CD4-positive, CD25-positive, alpha-beta regulatory T cell (primary cell): ENCODE data around the gene TP53TG5. TPM values are rescaled to one million over a fixed set of nuclear protein-coding genes. Genes with fewer than 3 reads are reported as not detected.

Experiments used
- ATAC-seq, 2 donors: fragments of 150-1000 bp; cut with Tn5 transposase; one replicate each; pipeline ENCODE4 v1.10.0; 2021; ENCODE audit warnings: low read depth in 2 of 2, moderate number of reproducible peaks in 2 of 2, moderate library complexity in 1 of 2
- DNase-seq, 3 donors: peaks; one replicate each; pipeline versions ENCODE4 v3.0.0 to v3.0.0-alpha.2; 2012 to 2022; ENCODE audit warnings: mixed read lengths in 1 of 3
- H3K27ac ChIP-seq: one replicate; pipeline ENCODE4 v1.7.0; 2013; ENCODE audit warnings: mild to moderate bottlenecking, low read length; ENCODE audit not compliant: insufficient read depth, poor library complexity, severe bottlenecking
- H3K27me3 ChIP-seq: one replicate; pipeline ENCODE4 v1.7.0; 2013; ENCODE audit warnings: low read length; ENCODE audit not compliant: control insufficient read depth, insufficient read depth
- H3K36me3 ChIP-seq: one replicate; pipeline ENCODE4 v1.7.0; 2013; ENCODE audit warnings: mild to moderate bottlenecking, low read length, moderate library complexity; ENCODE audit not compliant: control insufficient read depth, insufficient read depth
- H3K4me1 ChIP-seq: 2 replicates; pipeline ENCODE4 v1.7.0; 2013; ENCODE audit warnings: mild to moderate bottlenecking, low read length; ENCODE audit not compliant: insufficient read depth, control insufficient read depth, poor library complexity, severe bottlenecking
- H3K4me3 ChIP-seq: one replicate; pipeline ENCODE4 v1.7.0; 2013; ENCODE audit warnings: low read depth, mild to moderate bottlenecking, low read length, moderate library complexity
- H3K9me3 ChIP-seq, 2 experiments: 1 replicate in 1 of 2; 2 replicates in 1 of 2; pipeline ENCODE4 v1.7.0; 2013; ENCODE audit warnings: low read length in 2 of 2, mild to moderate bottlenecking in 1 of 2, moderate library complexity in 1 of 2; ENCODE audit not compliant: control insufficient read depth in 2 of 2
- H3K27ac Mint-ChIP-seq, 3 donors: one replicate each; pipeline ENCODE4 v1.8.0; 2020 to 2022; ENCODE audit warnings: mild to moderate bottlenecking in 3 of 3, mixed read lengths in 3 of 3, moderate library complexity in 2 of 3
- H3K27me3 Mint-ChIP-seq: one replicate; pipeline ENCODE4 v1.8.0; 2022; ENCODE audit warnings: mild to moderate bottlenecking, mixed read lengths
- H3K36me3 Mint-ChIP-seq: one replicate; pipeline ENCODE4 v1.8.0; 2020; ENCODE audit warnings: mixed read lengths
- H3K4me1 Mint-ChIP-seq, 4 donors: one replicate each; pipeline ENCODE4 v1.8.0; 2020 to 2022; ENCODE audit warnings: mixed read lengths in 4 of 4, mild to moderate bottlenecking in 1 of 4
- H3K4me3 Mint-ChIP-seq, 4 donors: one replicate each; pipeline ENCODE4 v1.8.0; 2020 to 2022; ENCODE audit warnings: mild to moderate bottlenecking in 4 of 4, mixed read lengths in 4 of 4, moderate library complexity in 3 of 4
- H3K9me3 Mint-ChIP-seq, 7 donors: one replicate each; pipeline ENCODE4 v1.8.0; 2020 to 2022; ENCODE audit warnings: mixed read lengths in 7 of 7, mild to moderate bottlenecking in 3 of 7, moderate library complexity in 2 of 7
- polyA plus RNA-seq, 4 donors: library from polyadenylated mRNA; unstranded; fragments of 300-500 nt; fragmentation: Illumina TruSeq; gene quantifications; one replicate each; pipeline ENCODE4 v1.2.3, GENCODE V29; 2021
- total RNA-seq: library from RNA; stranded (reverse); gene quantifications from one replicate; pipeline ENCODE4 v1.2.3, GENCODE V29; 2022

The TP53TG5 gene
- total and polyA plus RNA-seq, 5 donors from 2014 or later: 0.18 to 0.56 (median 0.23) TPM; not detected in 1

DNA sequence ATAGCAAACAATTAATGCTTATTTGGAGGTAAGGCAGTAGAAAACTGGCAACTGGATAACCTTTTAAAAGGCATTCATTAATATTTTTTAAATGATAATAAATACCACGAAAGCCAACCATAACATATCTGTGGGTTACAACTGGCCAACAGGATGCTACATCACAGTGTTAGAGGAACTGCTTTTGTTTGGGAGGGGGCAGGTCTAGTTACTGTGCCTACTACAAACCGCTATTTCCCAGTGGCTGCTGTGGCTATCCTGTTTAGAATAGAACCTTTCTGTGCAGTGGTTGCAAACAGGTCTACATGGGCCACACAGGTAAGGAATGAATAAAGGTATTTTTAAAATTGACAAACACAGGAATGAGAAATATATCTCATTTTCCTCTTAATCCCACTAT is 38.8 kb upstream of the TP53TG5 start:
- Histone ChIP-seq H3K4me3 (peak overlapping the region; percentile 95), H3K27me3 (no peaks in the 10 kb centered on the region), H3K4me1 (peaks cover 38% of the 10 kb centered on the region), H3K27ac (peak overlapping the region; percentile 89), H3K9me3 (no peaks in the 10 kb centered on the region), H3K36me3 (peaks cover 37% of the 10 kb centered on the region)
- H3K4me1 Mint-ChIP-seq: peaks cover 24 to 45% (median 31%) of the 10 kb centered on the region in 4 donors
- H3K36me3 Mint-ChIP-seq: peaks cover 34% of the 10 kb centered on the region
- peak overlapping the region in 2 of 3 donors; percentile 98 to 99 for H3K27ac Mint-ChIP-seq
- no peaks in the 10 kb centered on the region for H3K27me3 Mint-ChIP-seq
- peak overlapping the region; percentile 92 to 100 (median 96) for H3K4me3 Mint-ChIP-seq
- ATAC-seq (no peak), DNase-seq (peak in 1 of 3 donors; percentile 35)
- no peaks in the 10 kb centered on the region for H3K9me3 Mint-ChIP-seq

- DNase-seq (peak; percentile 89 to 92 (median 90)), ATAC-seq (peak; percentile 96 to 97)
- H3K4me1 Mint-ChIP-seq: peaks cover 24 to 45% (median 31%) of the 10 kb centered on the region in 4 donors
- peak within 1 kb of the TSS; percentile 92 to 100 (median 96) for H3K4me3 Mint-ChIP-seq
- no peaks in the 10 kb centered on the region for H3K9me3 ChIP-seq
- H3K4me3 ChIP-seq: peak within 1 kb of the TSS; percentile 95
- H3K27ac ChIP-seq: peak within 1 kb of the TSS; percentile 89
- H3K36me3 ChIP-seq: peaks cover 29% of the 10 kb centered on the region
- no peaks in the 10 kb centered on the region for H3K27me3 Mint-ChIP-seq
- H3K9me3 Mint-ChIP-seq: no peaks in the 10 kb centered on the region
- peak within 1 kb of the TSS; percentile 98 to 99 (median 99) for H3K27ac Mint-ChIP-seq
- peaks cover 31% of the 10 kb centered on the region for H3K36me3 Mint-ChIP-seq
- no peaks in the 10 kb centered on the region for H3K27me3 ChIP-seq
- H3K4me1 ChIP-seq: peaks cover 38% of the 10 kb centered on the region
These were observed 37.9 kb upstream of the TP53TG5 start, which contains the start of gene PIGT for GRCh38 chr20:45415822-45416637. PIGT (plus strand) TSS chr20:45416141; CDS start chr20:45416157, 16 bp downstream.

GRCh38 chr20:45413479-45413878 is 35.4 kb upstream of the TP53TG5 start:
- Mint-ChIP-seq H3K4me3 (peak overlapping the region in 1 of 4 donors; percentile 79), H3K4me1 (peaks cover 25 to 36% (median 30%) of the 10 kb centered on the region in 4 donors)

GRCh38 chr20:45412653-45413052 is 34.5 kb upstream of the TP53TG5 start:
- no peak overlapping the region for H3K4me3 ChIP-seq
- no peaks in the 10 kb centered on the region for H3K27me3 ChIP-seq
- Mint-ChIP-seq H3K27me3 (no peaks in the 10 kb centered on the region), H3K36me3 (peaks cover 6% of the 10 kb centered on the region), H3K4me1 (peaks cover 16 to 35% (median 24%) of the 10 kb centered on the region in 4 donors), H3K9me3 (no peaks in the 10 kb centered on the region), H3K27ac (peak overlapping the region in 1 of 3 donors; percentile 43), H3K4me3 (peak overlapping the region in 1 of 4 donors; percentile 57)
- DNase-seq (no peak), ATAC-seq (no peak)
- peaks cover 5% of the 10 kb centered on the region for H3K36me3 ChIP-seq
- no peaks in the 10 kb centered on the region for H3K9me3 ChIP-seq
- H3K4me1 ChIP-seq: peaks cover 21% of the 10 kb centered on the region
- H3K27ac ChIP-seq: no peak overlapping the region

More at GRCh38 chr20:45413479-45413878, 35.4 kb upstream of the TP53TG5 start:
- ATAC-seq: no peak
- peaks cover 9% of the 10 kb centered on the region for H3K36me3 Mint-ChIP-seq
- Histone ChIP-seq H3K27me3 (no peaks in the 10 kb centered on the region), H3K36me3 (peaks cover 8% of the 10 kb centered on the region), H3K27ac (no peak overlapping the region), H3K4me1 (peaks cover 29% of the 10 kb centered on the region), H3K4me3 (no peak overlapping the region), H3K9me3 (no peaks in the 10 kb centered on the region)
- no peaks in the 10 kb centered on the region for H3K27me3 Mint-ChIP-seq
- no peak overlapping the region for H3K27ac Mint-ChIP-seq
- DNase-seq: no peak
- no peaks in the 10 kb centered on the region for H3K9me3 Mint-ChIP-seq

GRCh38 chr20:45410887-45411286 is 32.8 kb upstream of the TP53TG5 start:
- H3K9me3 Mint-ChIP-seq: no peaks in the 10 kb centered on the region
- Histone ChIP-seq H3K27ac (peak overlapping the region; percentile 20), H3K4me3 (no peak overlapping the region), H3K36me3 (peaks cover 5% of the 10 kb centered on the region), H3K27me3 (no peaks in the 10 kb centered on the region), H3K4me1 (peaks cover 21% of the 10 kb centered on the region), H3K9me3 (no peaks in the 10 kb centered on the region)
- no peak overlapping the region for H3K27ac Mint-ChIP-seq
- peak overlapping the region in 1 of 4 donors; percentile 21 for H3K4me3 Mint-ChIP-seq
- H3K27me3 Mint-ChIP-seq: no peaks in the 10 kb centered on the region
- H3K36me3 Mint-ChIP-seq: peaks cover 6% of the 10 kb centered on the region
- no peak for ATAC-seq
- H3K4me1 Mint-ChIP-seq: peaks cover 11 to 25% (median 14%) of the 10 kb centered on the region in 4 donors
- DNase-seq: no peak

DNA sequence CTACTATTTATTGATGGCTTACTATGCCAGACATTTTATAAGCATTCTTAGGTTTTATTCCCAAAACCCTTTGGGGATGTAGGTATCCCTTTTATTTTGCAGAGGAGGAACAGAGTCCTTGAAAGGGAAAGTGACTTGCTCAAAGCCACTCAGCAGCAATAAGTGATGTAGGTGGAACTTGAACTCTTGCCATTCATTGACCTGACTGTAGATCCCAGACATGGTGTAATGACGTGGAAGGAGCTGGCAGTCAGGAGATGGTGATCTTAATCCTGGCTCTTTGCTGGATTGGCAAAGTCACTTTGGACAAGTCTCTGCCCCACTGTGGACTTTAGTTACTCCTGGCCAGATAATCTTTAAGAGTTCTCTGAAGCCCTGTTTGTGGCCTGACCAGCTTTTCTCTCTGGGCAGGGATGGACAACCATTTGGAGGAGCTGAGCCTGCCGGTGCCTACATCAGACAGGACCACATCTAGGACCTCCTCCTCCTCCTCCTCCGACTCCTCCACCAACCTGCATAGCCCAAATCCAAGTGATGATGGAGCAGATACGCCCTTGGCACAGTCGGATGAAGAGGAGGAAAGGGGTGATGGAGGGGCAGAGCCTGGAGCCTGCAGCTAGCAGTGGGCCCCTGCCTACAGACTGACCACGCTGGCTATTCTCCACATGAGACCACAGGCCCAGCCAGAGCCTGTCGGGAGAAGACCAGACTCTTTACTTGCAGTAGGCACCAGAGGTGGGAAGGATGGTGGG is 31.6 kb upstream of the TP53TG5 start:
- peaks cover 0 to 21% (median 8%) of the 10 kb centered on the region in 4 donors for H3K4me1 Mint-ChIP-seq
- ATAC-seq (no peak), DNase-seq (no peak)
- H3K9me3 Mint-ChIP-seq: no peaks in the 10 kb centered on the region
- H3K27me3 Mint-ChIP-seq: no peaks in the 10 kb centered on the region
- peaks cover 5% of the 10 kb centered on the region for H3K36me3 ChIP-seq
- H3K27ac Mint-ChIP-seq: peak overlapping the region in 1 of 3 donors; percentile 48
- no peak overlapping the region for H3K27ac ChIP-seq
- no peak overlapping the region for H3K4me3 ChIP-seq
- peak overlapping the region in 1 of 4 donors; percentile 76 for H3K4me3 Mint-ChIP-seq
- H3K4me1 ChIP-seq: peaks cover 23% of the 10 kb centered on the region
- H3K27me3 ChIP-seq: no peaks in the 10 kb centered on the region
- H3K36me3 Mint-ChIP-seq: peaks cover 6% of the 10 kb centered on the region
- no peaks in the 10 kb centered on the region for H3K9me3 ChIP-seq

DNA sequence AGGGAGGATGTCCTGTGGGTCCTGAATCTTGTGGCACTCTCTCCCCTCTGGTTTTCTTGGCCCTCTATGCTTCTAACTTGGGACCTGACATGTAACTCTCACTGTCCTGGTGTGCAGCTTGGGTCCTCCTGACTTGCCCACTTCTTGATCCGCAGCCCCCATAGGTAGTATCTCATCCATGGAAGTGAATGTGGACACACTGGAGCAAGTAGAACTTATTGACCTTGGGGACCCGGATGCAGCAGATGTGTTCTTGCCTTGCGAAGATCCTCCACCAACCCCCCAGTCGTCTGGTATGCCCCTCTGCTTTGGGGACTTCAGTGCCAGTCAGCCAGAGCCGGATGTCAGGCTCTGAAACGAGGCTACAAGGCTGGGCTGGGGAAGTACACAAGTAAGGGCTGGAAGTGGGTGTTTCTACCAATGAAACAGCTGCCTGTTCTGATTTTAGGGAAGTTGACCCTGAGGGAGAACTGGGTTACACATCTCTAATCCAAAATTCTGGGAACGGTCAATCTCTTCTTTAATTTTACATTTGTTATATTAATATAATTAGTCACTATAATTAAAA is 30.6 kb upstream of the TP53TG5 start:
- ATAC-seq (no peak), DNase-seq (no peak)
- Histone ChIP-seq H3K36me3 (peaks cover 5% of the 10 kb centered on the region), H3K27me3 (no peaks in the 10 kb centered on the region), H3K9me3 (no peaks in the 10 kb centered on the region), H3K27ac (no peak overlapping the region), H3K4me1 (peaks cover 23% of the 10 kb centered on the region), H3K4me3 (no peak overlapping the region)
- Mint-ChIP-seq H3K4me3 (peak overlapping the region; percentile 43 to 76 (median 52)), H3K9me3 (no peaks in the 10 kb centered on the region), H3K27ac (peak overlapping the region in 2 of 3 donors; percentile 76 to 80), H3K4me1 (peaks cover 0 to 23% (median 5%) of the 10 kb centered on the region in 4 donors), H3K36me3 (peaks cover 6% of the 10 kb centered on the region), H3K27me3 (no peaks in the 10 kb centered on the region)
